Endothelial cell of umbilical vein (primary cell): ENCODE data around the gene FYB1.

ENCODE experiments used
- CTCF ChIP-seq, 2 donors: IDR thresholded peaks; 1 replicate in 1 of 2; 2 replicates in 1 of 2; pipeline ENCODE4 v1.5.1; 2011; ENCODE audit warnings: low read length in 2 of 2, mild to moderate bottlenecking in 2 of 2, moderate library complexity in 2 of 2, control low read depth in 1 of 2, inconsistent platforms in 1 of 2, low read depth in 1 of 2; ENCODE audit not compliant: insufficient read depth in 1 of 2; ENCODE audit errors: extremely low read depth in 1 of 2
- FOS ChIP-seq: IDR thresholded peaks from 2 replicates; pipeline ENCODE4 v1.6.1; 2011; ENCODE audit warnings: mild to moderate bottlenecking, low read length, moderate library complexity, borderline replicate concordance; ENCODE audit not compliant: insufficient read depth
- POLR2A ChIP-seq: IDR thresholded peaks from 2 replicates; pipeline ENCODE4 v1.6.1; 2012; ENCODE audit warnings: low read depth, mild to moderate bottlenecking, control low read depth, low read length

GRCh38 chr5:39203275-39203922 is 16.0 kb downstream of the FYB1 start:
- TF ChIP-seq FOS: no peak
- TF ChIP-seq CTCF (IDR thresholded peaks at IDR 0.05; ENCODE audit: extremely low read depth in 1 of 2, insufficient read depth in 1 of 2, low read depth in 1 of 2, low read length in 2 of 2): no peak
- TF ChIP-seq POLR2A: no peak
